Common myeloid progenitor, CD34-positive (primary cell): ENCODE results near the gene PNMT.

Source experiments
- CTCF ChIA-PET: fragments of 350-600 bp; sonication (Branson Sonifier 250); formaldehyde crosslinking; loops from one replicate; lab custom pipeline; 2021; ENCODE audit warnings: antibody characterized with exemption; lab: Charles Lee
- POLR2A ChIA-PET: fragments of 350-600 bp; sonication (Branson Sonifier 250); formaldehyde crosslinking; loops from one replicate; lab custom pipeline; 2021; ENCODE audit warnings: antibody characterized with exemption; lab: Charles Lee
- DNase-seq, 3 donors: peaks; one replicate each; pipeline versions ENCODE4 v3.0.0 to v3.0.0-alpha.2; 2013
- H3K27ac ChIP-seq, 2 experiments: 1 replicate in 1 of 2; 2 replicates in 1 of 2; pipeline ENCODE4 v1.7.0; 2013; ENCODE audit warnings: inconsistent platforms in 2 of 2, low read length in 2 of 2, mild to moderate bottlenecking in 2 of 2, low read depth in 1 of 2, moderate library complexity in 1 of 2; ENCODE audit not compliant: severe bottlenecking in 2 of 2, insufficient read depth in 1 of 2, poor library complexity in 1 of 2
- H3K27me3 ChIP-seq, 5 experiments: replicated peaks in 2 of 5; 1 replicate in 3 of 5; 2 replicates in 2 of 5; pipeline versions ENCODE4 v1.6.1 to v1.7.0; 2013; ENCODE audit warnings: low read length in 4 of 5, mild to moderate bottlenecking in 2 of 5, moderate library complexity in 2 of 5, inconsistent platforms in 1 of 5; ENCODE audit not compliant: insufficient read depth in 5 of 5, control insufficient read depth in 4 of 5
- H3K36me3 ChIP-seq, 4 experiments: 1 replicate in 2 of 4; 2 replicates in 2 of 4; pipeline versions ENCODE4 v1.6.1 to v1.7.0; 2013; ENCODE audit warnings: low read length in 3 of 4, control low read depth in 1 of 4, mild to moderate bottlenecking in 1 of 4; ENCODE audit not compliant: control insufficient read depth in 4 of 4, insufficient read depth in 4 of 4
- H3K4me1 ChIP-seq, 4 experiments: 1 replicate in 3 of 4; 2 replicates in 1 of 4; pipeline versions ENCODE4 v1.6.1 to v1.7.1; 2013; ENCODE audit warnings: low read length in 3 of 4, mild to moderate bottlenecking in 3 of 4, control low read depth in 1 of 4, inconsistent platforms in 1 of 4, moderate library complexity in 1 of 4; ENCODE audit not compliant: control insufficient read depth in 4 of 4, insufficient read depth in 4 of 4; ENCODE audit errors: control extremely low read depth in 1 of 4
- H3K4me3 ChIP-seq, 7 experiments: 1 replicate in 4 of 7; 2 replicates in 3 of 7; pipeline versions ENCODE4 v1.5.1 to v1.7.0; 2013; ENCODE audit warnings: mild to moderate bottlenecking in 7 of 7, low read length in 6 of 7, moderate library complexity in 6 of 7, inconsistent platforms in 2 of 7, low read depth in 2 of 7, control low read depth in 1 of 7; ENCODE audit not compliant: insufficient read depth in 4 of 7, control insufficient read depth in 1 of 7; ENCODE audit errors: extremely low read depth in 1 of 7
- H3K9me3 ChIP-seq, 5 experiments: 1 replicate in 4 of 5; 2 replicates in 1 of 5; pipeline versions ENCODE4 v1.6.1 to v1.7.1; 2013; ENCODE audit warnings: low read length in 4 of 5, mild to moderate bottlenecking in 2 of 5, inconsistent platforms in 1 of 5, low read depth in 1 of 5, moderate library complexity in 1 of 5; ENCODE audit not compliant: control insufficient read depth in 4 of 5, insufficient read depth in 2 of 5; ENCODE audit errors: control extremely low read depth in 1 of 5
- WGBS: methylation state at CpG from one replicate; pipeline ENCODE4 v1.1.5; 2013; ENCODE audit not compliant: insufficient coverage; 5-methylcytosine and 5-hydroxymethylcytosine counted together

Gene PNMT

GRCh38 chr17:39715375-39716072 is 47.3 kb downstream of the PNMT start:
- CTCF ChIA-PET: no interaction called here
- 96% methylated on average over 12 of the region's 18 CpGs for WGBS
- POLR2A ChIA-PET: no interaction called here

GRCh38 chr17:39716073-39716818 is 48.0 kb downstream of the PNMT start:
- Histone ChIP-seq H3K4me3 (no peak overlapping the region), H3K27ac (no peak overlapping the region), H3K9me3 (no peaks in the 10 kb centered on the region), H3K4me1 (no peaks in the 10 kb centered on the region), H3K27me3 (no peaks in the 10 kb centered on the region), H3K36me3 (no peaks in the 10 kb centered on the region)
- WGBS: 98% methylated on average over 11 of the region's 15 CpGs
- DNase-seq: no peak
- POLR2A ChIA-PET: no interaction called here
- CTCF ChIA-PET: interaction anchor here (1.0 kb wide), 1 partner anchor 93 kb away, joined by 3 read pairs; no protein-coding TSS in a partner anchor

More at GRCh38 chr17:39715375-39716072, 47.3 kb downstream of the PNMT start:
- H3K36me3 ChIP-seq: no peaks in the 10 kb centered on the region
- no peak overlapping the region for H3K27ac ChIP-seq
- no peaks in the 10 kb centered on the region for H3K27me3 ChIP-seq
- H3K4me3 ChIP-seq: no peak overlapping the region
- no peak for DNase-seq
- H3K9me3 ChIP-seq: no peaks in the 10 kb centered on the region
- H3K4me1 ChIP-seq: no peaks in the 10 kb centered on the region

- H3K4me1 ChIP-seq: no peaks in the 10 kb centered on the region
- over 99% methylated on average over 7 of the region's 11 CpGs for WGBS
- no peaks in the 10 kb centered on the region for H3K36me3 ChIP-seq
- H3K27me3 ChIP-seq: no peaks in the 10 kb centered on the region
- no peaks in the 10 kb centered on the region for H3K9me3 ChIP-seq
- no peak overlapping the region for H3K27ac ChIP-seq
- ChIA-PET CTCF (interaction anchor here (1.0 kb wide), 1 partner anchor 94 kb away, joined by 3 read pairs; no protein-coding TSS in a partner anchor), POLR2A (no interaction called here)
- DNase-seq: no peak
- no peak overlapping the region for H3K4me3 ChIP-seq
Observed at GRCh38 chr17:39716879-39717536, 48.8 kb downstream of the PNMT start.

- CTCF ChIA-PET: interaction anchor here (2.4 kb wide), 1 partner anchor 11 kb away, joined by 16 read pairs; the partner anchor contains the start of gene MIEN1
Observed at GRCh38 chr17:39717660-39718059, 49.4 kb downstream of the PNMT start.

GRCh38 chr17:39719563-39720355 is 51.5 kb downstream of the PNMT start:
- H3K27me3 ChIP-seq: no peaks in the 10 kb centered on the region
- ChIA-PET CTCF (interaction anchor here (1.2 to 2.4 kb wide), 5 partner anchors 9 to 98 kb away, joined by 3 to 16 read pairs (median 4); partner anchors contain the start of genes ERBB2 and MIEN1), POLR2A (interaction anchor here (1.0 kb wide), 1 partner anchor 131 kb away, joined by 9 read pairs; no protein-coding TSS in a partner anchor)
- H3K4me3 ChIP-seq: no peak overlapping the region
- no peaks in the 10 kb centered on the region for H3K36me3 ChIP-seq
- WGBS: 89% methylated on average over 4 of the region's 7 CpGs
- H3K9me3 ChIP-seq: no peaks in the 10 kb centered on the region
- DNase-seq: no peak
- H3K4me1 ChIP-seq: no peaks in the 10 kb centered on the region
- no peak overlapping the region for H3K27ac ChIP-seq

More at GRCh38 chr17:39717660-39718059, 49.4 kb downstream of the PNMT start:
- Histone ChIP-seq H3K36me3 (no peaks in the 10 kb centered on the region), H3K4me1 (no peaks in the 10 kb centered on the region), H3K27me3 (no peaks in the 10 kb centered on the region), H3K27ac (no peak overlapping the region), H3K4me3 (no peak overlapping the region), H3K9me3 (no peaks in the 10 kb centered on the region)
- POLR2A ChIA-PET: no interaction called here
- DNase-seq: no peak
- WGBS: 96% methylated on average over 5 of the region's 6 CpGs
